HG03025 (cell line): Measurements from ENCODE around the gene GZMA.
"Not testable (repeated sequence)": the region's sequence is repeated elsewhere in the genome, so short reads cannot be mapped to it uniquely, and the experiment has no call there.

Experiments
- ATAC-seq: cut with Tn5 transposase; IDR thresholded peaks from one replicate; pipeline ENCODE4 v1.9.1; 2021; ENCODE audit warnings: mild to moderate bottlenecking, moderate library complexity; ENCODE audit not compliant: unreplicated experiment, low FRiP score

Gene GZMA

GRCh38 chr5:55105976-55106375, 3.5 kb downstream of the GZMA start:
- ATAC-seq = not testable (repeated sequence)

DNA sequence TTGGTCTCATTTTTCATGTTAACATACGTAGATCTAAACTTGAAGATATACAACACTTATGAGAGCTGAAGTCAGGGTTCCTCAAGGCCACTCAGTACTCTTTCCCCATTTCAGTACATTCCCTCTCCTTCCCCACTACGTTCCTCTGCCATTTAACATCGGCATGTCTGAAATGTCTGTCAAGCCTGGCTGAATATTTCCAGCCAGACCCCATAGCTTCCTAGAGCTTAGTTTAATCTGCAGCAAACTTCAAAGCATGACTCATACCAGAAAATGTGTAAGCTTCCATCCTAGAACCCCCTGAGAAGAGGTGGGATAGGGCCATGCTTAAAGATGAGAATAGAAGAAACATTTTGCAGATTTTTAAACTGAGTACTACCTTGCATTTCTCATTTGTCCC, 6.2 kb downstream of the GZMA start:
- ATAC-seq = no peak

GRCh38 chr5:55110217-55110616, 7.8 kb downstream of the GZMA start:
- ATAC-seq = no peak

GRCh38 chr5:55113327-55113726, 10.9 kb downstream of the GZMA start:
- ATAC-seq = no peak

GRCh38 chr5:55114061-55114460, 11.6 kb downstream of the GZMA start:
- no peak for ATAC-seq

GRCh38 chr5:55123365-55123764, 20.9 kb downstream of the GZMA start:
- ATAC-seq = no peak

DNA sequence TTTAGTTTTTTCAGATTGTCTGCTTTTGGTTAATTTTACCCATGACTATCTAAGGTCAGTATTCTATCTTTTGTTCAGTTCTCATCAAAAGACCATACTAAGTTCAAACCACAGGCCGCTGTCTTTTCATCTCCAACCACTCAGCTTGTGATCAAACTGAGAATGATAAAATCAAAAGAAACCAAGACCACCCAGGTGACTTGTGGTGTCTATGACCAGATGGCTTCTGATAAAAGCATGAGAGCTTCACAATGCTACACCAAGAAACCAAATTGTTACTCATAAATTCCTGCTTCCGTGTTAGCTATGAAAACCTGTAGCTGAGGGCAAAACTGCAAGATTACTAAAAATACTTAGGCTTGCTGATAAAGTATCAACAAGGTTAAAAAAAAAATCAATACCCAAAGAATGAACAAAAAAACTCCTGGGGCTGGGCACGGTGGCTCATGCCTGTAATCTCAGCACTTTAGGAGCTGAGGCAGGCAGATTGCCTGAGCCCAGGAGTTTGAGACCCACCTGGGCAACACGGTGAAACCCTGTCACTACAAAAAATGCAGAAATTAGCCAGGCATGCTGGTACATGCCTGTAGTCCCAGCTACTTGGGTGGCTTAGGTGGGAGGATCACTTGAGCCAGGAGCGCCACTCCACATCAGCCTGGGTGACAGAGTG, 31.7 kb downstream of the GZMA start:
- no peak for ATAC-seq

DNA sequence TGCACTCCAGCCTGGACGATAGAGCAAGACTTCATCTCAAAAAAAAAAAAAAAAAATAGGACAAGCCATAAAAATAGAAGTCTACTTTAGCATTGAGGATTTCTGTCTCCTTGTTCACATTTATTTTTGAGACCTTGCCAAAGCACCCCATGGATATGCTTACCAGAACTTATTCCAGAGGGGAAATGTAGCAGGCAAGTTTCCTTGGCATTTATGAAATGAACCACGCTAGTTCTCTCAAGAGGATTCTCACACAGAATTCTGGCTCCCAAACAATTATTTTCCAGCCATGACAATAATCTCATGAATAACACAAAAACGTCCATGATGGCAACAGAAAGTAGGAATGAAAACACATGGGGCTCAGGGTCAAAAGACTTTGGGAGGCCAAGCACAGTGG, 34.1 kb downstream of the GZMA start:
- no peak for ATAC-seq

DNA sequence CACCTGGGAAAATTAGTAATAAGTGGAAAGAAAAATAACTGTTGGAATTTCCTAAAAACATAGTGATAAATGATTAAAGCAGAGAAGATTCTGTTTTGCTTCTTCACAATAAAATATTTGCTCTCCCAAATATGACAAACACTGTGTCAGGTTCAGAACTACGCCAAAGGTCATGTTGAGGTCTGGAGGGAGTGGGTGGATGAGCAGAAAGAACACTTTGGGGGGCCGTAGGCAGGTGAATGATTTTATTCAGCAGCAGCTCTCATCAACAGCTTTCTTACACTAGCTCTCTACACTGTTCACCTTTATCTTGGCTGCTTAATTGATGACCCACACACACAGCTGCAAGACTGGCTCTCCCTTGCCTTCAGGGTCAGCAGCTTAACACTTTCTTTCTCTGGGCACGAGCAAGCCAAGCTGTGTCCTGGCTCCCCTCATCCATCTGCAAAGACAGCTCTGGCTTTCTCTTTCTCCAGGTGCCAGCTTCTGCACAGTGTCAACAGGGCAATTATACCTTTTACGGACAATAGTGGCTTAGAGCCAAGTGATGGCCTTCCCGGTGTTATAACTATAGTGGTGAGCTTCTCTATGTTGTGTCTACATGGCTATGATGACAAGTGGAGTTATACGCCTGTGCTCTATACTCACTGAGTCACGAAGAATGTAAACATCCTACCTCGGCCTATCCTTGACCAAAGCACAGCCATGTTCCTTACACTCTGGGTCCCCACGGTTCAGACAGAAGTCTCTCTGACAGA, 38.6 kb downstream of the GZMA start:
- ATAC-seq = no peak

DNA sequence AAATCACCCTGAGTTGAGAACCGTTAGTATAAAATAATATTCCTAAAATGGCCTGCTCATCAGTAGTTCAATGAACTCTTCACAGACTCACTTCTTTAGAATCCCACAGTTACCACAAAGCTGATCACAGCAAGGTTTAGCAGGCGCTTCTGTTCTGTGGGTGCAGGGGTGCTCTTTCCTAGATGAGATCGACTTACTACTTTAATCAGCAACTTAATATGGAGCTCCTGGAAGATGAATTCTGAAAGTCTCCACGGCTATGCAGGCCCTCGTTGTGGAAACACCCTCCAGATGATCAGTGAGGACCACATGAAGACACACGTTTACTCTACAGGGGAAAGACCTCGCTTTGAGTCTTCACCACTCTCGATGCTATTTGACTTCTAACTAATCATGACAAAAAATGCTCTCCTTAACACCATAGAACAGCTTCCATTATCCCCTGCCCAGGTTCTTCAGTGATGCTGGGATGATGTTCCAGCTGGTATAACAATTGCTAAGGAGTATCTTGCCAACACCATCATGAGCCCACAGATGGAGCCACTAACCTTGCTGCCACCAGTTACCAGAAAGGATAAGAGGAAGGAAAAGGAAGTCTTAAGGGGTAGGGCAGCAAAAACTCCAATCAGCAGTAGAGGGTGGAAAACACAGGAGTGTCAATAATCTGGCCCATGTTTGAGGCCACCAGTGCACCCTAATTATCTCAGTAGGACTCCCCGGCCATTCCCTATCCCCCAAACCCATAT, 39.7 kb downstream of the GZMA start:
- ATAC-seq = no peak

- ATAC-seq = no peak
Measured at GRCh38 chr5:55143624-55144023, 41.2 kb downstream of the GZMA start.

- ATAC-seq = no peak
Measured at GRCh38 chr5:55146080-55146479, 43.6 kb downstream of the GZMA start.

DNA sequence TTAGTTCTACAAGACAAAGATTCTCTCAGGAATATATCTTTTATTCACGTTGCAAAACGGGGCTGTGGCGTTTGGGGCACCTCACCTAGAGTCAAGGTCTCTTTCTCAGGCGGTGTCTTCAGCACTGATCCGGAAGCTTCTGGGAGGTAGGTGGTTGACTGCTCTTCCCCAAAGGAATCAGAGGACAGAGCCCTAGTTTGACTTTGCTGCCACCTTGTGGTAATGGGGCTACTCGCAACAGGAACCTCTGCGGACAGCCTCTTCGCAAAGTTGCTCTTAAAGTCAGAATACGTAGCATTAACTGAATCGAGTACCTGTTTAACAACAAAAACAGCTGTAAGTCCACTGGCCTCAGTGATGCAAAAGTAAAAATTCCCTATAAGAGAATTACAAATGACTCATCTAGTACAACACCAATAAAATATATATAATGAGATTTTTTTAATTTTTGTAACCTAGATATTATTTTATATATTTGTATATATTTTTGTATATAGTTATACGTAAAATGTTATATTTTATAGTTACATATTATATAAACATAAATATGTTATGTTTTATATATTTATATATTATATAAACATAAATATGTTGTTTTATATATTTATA, 44.2 kb downstream of the GZMA start:
- peak; percentile 55 for ATAC-seq

GRCh38 chr5:55149308-55149795, 46.9 kb downstream of the GZMA start:
- no peak for ATAC-seq

DNA sequence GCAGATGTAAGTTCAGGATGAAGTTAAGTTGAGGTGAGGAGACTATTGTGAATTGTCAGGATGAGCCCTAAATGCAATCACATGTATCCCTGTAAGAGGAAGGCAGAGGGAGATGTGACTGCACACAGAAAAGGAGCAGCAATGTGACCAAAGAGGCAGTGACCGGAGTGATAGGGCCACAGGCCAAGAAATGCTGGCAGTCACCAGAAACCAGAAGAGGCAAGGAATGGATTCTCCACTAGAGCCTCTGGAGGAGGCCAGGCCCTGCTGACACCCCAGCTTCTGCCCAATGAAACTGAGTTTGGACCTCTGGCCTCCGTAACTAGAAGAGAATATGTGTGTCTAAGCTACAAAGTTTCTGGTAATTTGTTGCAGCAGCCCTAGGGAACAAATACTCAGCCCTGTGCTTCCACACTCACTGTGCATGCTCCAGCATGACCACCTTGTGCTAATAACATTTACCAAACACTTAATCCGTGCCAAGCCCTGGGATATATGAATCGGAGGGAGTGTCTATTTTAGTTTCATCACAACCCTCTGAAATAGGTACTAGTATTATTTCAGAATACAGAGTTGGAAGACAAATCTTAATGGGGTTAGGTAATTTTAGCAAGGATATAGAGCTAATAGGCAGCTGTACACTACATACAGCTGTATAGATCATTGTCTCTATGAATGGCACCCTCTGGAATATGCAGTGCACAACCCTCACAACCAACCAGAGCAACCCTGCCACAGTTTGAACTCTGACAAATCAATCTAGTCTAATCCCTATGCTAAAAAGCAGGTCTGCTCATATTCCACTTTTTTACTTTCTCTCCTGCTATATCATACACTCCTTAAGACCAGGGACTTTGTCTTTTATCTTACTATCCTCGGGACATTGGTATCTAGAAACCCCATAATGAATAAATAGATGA, 49.7 kb downstream of the GZMA start:
- no peak for ATAC-seq

GRCh38 chr5:55154873-55155272, 52.4 kb downstream of the GZMA start:
- no peak for ATAC-seq
